Mucosa of stomach (tissue), 1 donor: ENCODE results near the gene PDK1.

Experiments
- H3K27me3 ChIP-seq: one replicate; pipeline ENCODE4 v1.7.0; 2013; ENCODE audit warnings: mild to moderate bottlenecking, low read length; ENCODE audit not compliant: control insufficient read depth, insufficient read depth
- H3K36me3 ChIP-seq: one replicate; pipeline ENCODE4 v1.7.0; 2013; ENCODE audit warnings: low read length; ENCODE audit not compliant: control insufficient read depth, insufficient read depth
- H3K4me1 ChIP-seq: one replicate; pipeline ENCODE4 v1.7.0; 2013; ENCODE audit warnings: mild to moderate bottlenecking, low read length; ENCODE audit not compliant: control insufficient read depth, insufficient read depth
- H3K4me3 ChIP-seq: one replicate; pipeline ENCODE4 v1.7.0; 2013; ENCODE audit warnings: low read length
- H3K9ac ChIP-seq: one replicate; pipeline ENCODE4 v1.7.0; 2013; ENCODE audit warnings: mild to moderate bottlenecking, low read length, moderate library complexity
- H3K9me3 ChIP-seq: one replicate; pipeline ENCODE4 v1.7.0; 2013; ENCODE audit warnings: mild to moderate bottlenecking, low read length, moderate library complexity; ENCODE audit not compliant: control insufficient read depth
- donor health status: Pancreatic carcinoma.

PDK1 gene

GRCh38 chr2:172629586-172629985, 73.7 kb downstream of the PDK1 start:
- no peaks in the 10 kb centered on the region for H3K4me1 ChIP-seq
- H3K36me3 ChIP-seq, result no peaks in the 10 kb centered on the region
- no peaks in the 10 kb centered on the region for H3K27me3 ChIP-seq
- H3K9ac ChIP-seq, result no peak overlapping the region
- H3K4me3 ChIP-seq, result no peak overlapping the region
- no peaks in the 10 kb centered on the region for H3K9me3 ChIP-seq

DNA sequence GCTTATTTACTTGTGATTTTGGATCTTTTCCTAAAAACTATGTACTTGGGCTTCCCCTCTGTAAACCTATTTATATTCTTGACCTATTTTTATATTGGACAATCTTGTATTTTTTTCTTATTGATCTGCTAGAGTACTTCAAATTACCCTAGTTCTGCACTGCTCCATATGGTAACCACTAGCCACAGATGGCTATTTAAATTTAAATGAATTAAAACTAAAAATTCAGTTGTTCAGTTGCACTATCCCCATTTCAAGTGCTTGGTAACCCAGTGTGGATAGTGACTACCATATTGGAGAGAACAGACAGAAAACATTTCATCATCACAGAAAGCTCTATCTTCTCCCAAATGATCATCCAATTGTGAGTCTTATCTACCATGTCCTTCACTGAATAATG, 74.3 kb downstream of the PDK1 start:
- H3K27me3 ChIP-seq, result no peaks in the 10 kb centered on the region
- no peaks in the 10 kb centered on the region for H3K36me3 ChIP-seq
- H3K4me1 ChIP-seq, result no peaks in the 10 kb centered on the region
- H3K9ac ChIP-seq, result no peak overlapping the region
- no peak overlapping the region for H3K4me3 ChIP-seq
- H3K9me3 ChIP-seq, result no peaks in the 10 kb centered on the region

- no peaks in the 10 kb centered on the region for H3K36me3 ChIP-seq
- H3K4me3 ChIP-seq, result no peak overlapping the region
- no peaks in the 10 kb centered on the region for H3K9me3 ChIP-seq
- H3K9ac ChIP-seq, result no peak overlapping the region
- H3K27me3 ChIP-seq, result no peaks in the 10 kb centered on the region
- H3K4me1 ChIP-seq, result no peaks in the 10 kb centered on the region
Measured at GRCh38 chr2:172634477-172634876, 78.6 kb downstream of the PDK1 start.

DNA sequence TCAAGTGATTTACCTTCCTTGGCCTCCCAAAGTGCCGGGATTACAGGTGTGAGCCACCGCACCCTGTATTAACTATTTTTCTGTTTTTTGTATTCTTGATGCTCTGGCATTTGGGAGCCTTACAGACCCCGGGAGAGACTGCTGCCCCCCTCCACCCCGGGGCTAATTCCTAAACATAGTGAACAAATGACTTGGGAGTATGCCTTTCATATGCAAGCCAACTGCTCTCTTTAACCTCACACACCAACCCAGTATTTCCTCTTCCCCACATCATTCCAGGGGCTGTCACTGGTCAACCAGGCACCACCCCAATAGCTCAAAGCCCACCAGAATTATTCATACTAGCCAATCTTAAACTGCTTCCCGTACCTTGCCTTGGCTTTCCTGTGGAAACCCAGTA, 79.7 kb downstream of the PDK1 start:
- no peak overlapping the region for H3K4me3 ChIP-seq
- H3K36me3 ChIP-seq, result no peaks in the 10 kb centered on the region
- H3K9ac ChIP-seq, result no peak overlapping the region
- H3K9me3 ChIP-seq, result no peaks in the 10 kb centered on the region
- no peaks in the 10 kb centered on the region for H3K4me1 ChIP-seq
- no peaks in the 10 kb centered on the region for H3K27me3 ChIP-seq

GRCh38 chr2:172639256-172639655, 83.4 kb downstream of the PDK1 start:
- Histone ChIP-seq H3K9me3 (no peaks in the 10 kb centered on the region), H3K4me1 (no peaks in the 10 kb centered on the region), H3K27me3 (no peaks in the 10 kb centered on the region), H3K4me3 (no peak overlapping the region), H3K36me3 (no peaks in the 10 kb centered on the region), H3K9ac (no peak overlapping the region)

- H3K9me3 ChIP-seq, result no peaks in the 10 kb centered on the region
- H3K27me3 ChIP-seq, result no peaks in the 10 kb centered on the region
- H3K4me1 ChIP-seq, result no peaks in the 10 kb centered on the region
- H3K4me3 ChIP-seq, result no peak overlapping the region
- no peaks in the 10 kb centered on the region for H3K36me3 ChIP-seq
- no peak overlapping the region for H3K9ac ChIP-seq
Measured at GRCh38 chr2:172639823-172640222, 83.9 kb downstream of the PDK1 start.

GRCh38 chr2:172640389-172640788, 84.5 kb downstream of the PDK1 start:
- Histone ChIP-seq H3K36me3 (no peaks in the 10 kb centered on the region), H3K4me3 (no peak overlapping the region), H3K4me1 (no peaks in the 10 kb centered on the region), H3K9me3 (no peaks in the 10 kb centered on the region), H3K27me3 (no peaks in the 10 kb centered on the region), H3K9ac (no peak overlapping the region)

- Histone ChIP-seq H3K4me3 (no peak overlapping the region), H3K9ac (no peak overlapping the region), H3K36me3 (no peaks in the 10 kb centered on the region)
Measured at GRCh38 chr2:172642301-172643020, 86.6 kb downstream of the PDK1 start.

DNA sequence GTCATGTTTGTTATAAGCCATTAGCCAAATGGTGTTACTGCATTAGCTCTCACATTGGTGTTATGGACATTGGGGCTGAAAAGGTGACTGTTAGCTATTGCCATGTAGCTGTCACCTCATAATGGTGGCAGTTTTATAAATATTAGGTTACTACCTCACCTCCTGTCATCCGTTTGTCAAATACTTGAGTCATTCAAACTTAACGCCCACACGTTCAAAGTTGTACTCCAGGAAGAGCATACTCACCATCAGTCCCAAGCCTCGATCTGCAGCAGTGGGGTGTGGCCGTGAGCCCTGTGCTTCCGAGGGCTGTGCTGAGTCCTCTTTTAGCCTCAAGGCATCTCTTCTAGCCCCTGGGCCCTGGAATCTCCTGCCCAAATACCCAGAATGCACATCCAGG, 87.3 kb downstream of the PDK1 start:
- no peaks in the 10 kb centered on the region for H3K4me1 ChIP-seq
- peaks cover 3% of the 10 kb centered on the region for H3K27me3 ChIP-seq
- no peaks in the 10 kb centered on the region for H3K36me3 ChIP-seq
- H3K9ac ChIP-seq, result no peak overlapping the region
- H3K9me3 ChIP-seq, result no peaks in the 10 kb centered on the region
- H3K4me3 ChIP-seq, result no peak overlapping the region

More at GRCh38 chr2:172642301-172643020, 86.6 kb downstream of the PDK1 start:
- Histone ChIP-seq H3K9me3 (no peaks in the 10 kb centered on the region), H3K4me1 (no peaks in the 10 kb centered on the region), H3K27me3 (peaks cover 3% of the 10 kb centered on the region)

- H3K4me3 ChIP-seq, result no peak overlapping the region
- H3K4me1 ChIP-seq, result no peaks in the 10 kb centered on the region
- H3K9me3 ChIP-seq, result no peaks in the 10 kb centered on the region
- H3K36me3 ChIP-seq, result no peaks in the 10 kb centered on the region
- no peak overlapping the region for H3K9ac ChIP-seq
- peaks cover 3% of the 10 kb centered on the region for H3K27me3 ChIP-seq
Measured at GRCh38 chr2:172647439-172647838, 91.5 kb downstream of the PDK1 start.

GRCh38 chr2:172655091-172655837, 99.4 kb downstream of the PDK1 start:
- Histone ChIP-seq H3K9ac (no peak overlapping the region), H3K9me3 (no peaks in the 10 kb centered on the region), H3K4me3 (no peak overlapping the region), H3K36me3 (no peaks in the 10 kb centered on the region), H3K27me3 (no peaks in the 10 kb centered on the region), H3K4me1 (no peaks in the 10 kb centered on the region)

- Histone ChIP-seq H3K9me3 (no peaks in the 10 kb centered on the region), H3K27me3 (no peaks in the 10 kb centered on the region), H3K4me3 (no peak overlapping the region), H3K4me1 (no peaks in the 10 kb centered on the region), H3K36me3 (no peaks in the 10 kb centered on the region), H3K9ac (no peak overlapping the region)
Measured at GRCh38 chr2:172655838-172656573, 100.1 kb downstream of the PDK1 start.
